K562 (cell line): ENCODE measurements around the gene SLC4A9. TPM values are rescaled to one million over a fixed set of nuclear protein-coding genes. Genes with fewer than 3 reads are reported as not detected.

Experiments used
- BRF1 ChIP-seq: IDR thresholded peaks from 3 replicates; pipeline ENCODE4 v1.6.1; 2011; ENCODE audit warnings: borderline replicate concordance, mild to moderate bottlenecking; ENCODE audit not compliant: insufficient read length; ENCODE audit errors: extremely low read depth
- CEBPB ChIP-seq: fragments of 450-650 bp; IDR thresholded peaks from 2 replicates; pipeline ENCODE4 v1.6.1; 2016; ENCODE audit warnings: missing genetic modification characterization, missing compliant biosample characterization
- MXI1 ChIP-seq: IDR thresholded peaks from 2 replicates; pipeline ENCODE4 v1.6.1; 2011; ENCODE audit warnings: low read depth, mild to moderate bottlenecking, improper control_type of control experiment, low read length
- POLR2H ChIP-seq: IDR thresholded peaks from 2 replicates; pipeline ENCODE4 v1.6.1; 2016; ENCODE audit warnings: missing genetic modification characterization, low read depth, mild to moderate bottlenecking, control low read depth, missing compliant biosample characterization, moderate library complexity
- RFX1 ChIP-seq: fragments of 450-650 bp; IDR thresholded peaks from 2 replicates; pipeline ENCODE4 v1.6.1; 2016; ENCODE audit warnings: mild to moderate bottlenecking, moderate library complexity
- TAL1 ChIP-seq: fragments of 450-650 bp; IDR thresholded peaks from 2 replicates; pipeline ENCODE4 v1.6.1; 2016; ENCODE audit warnings: mild to moderate bottlenecking
- ZNF436 ChIP-seq: fragments of 250-450, 450-650 bp; sonication (Bioruptor Pico); formaldehyde crosslinking; IDR thresholded peaks from 2 replicates; pipeline ENCODE4 v1.7.0; 2020; ENCODE audit warnings: mild to moderate bottlenecking
- polyA plus RNA-seq, 8 experiments: library from polyadenylated mRNA; depleted of rRNA in 4 of 8; stranded (reverse) in 5 of 8; unstranded in 3 of 8; fragments of >200 nt; fragmentation: Nextera tagmentation in 2 of 8; fragmentation: Illumina TruSeq in 1 of 8; extraction: Ambion mirVana in 2 of 8; extraction: Trizol in 1 of 8; gene quantifications; 2 replicates each; pipeline versions ENCODE4 v1.2.1 to v1.2.3, GENCODE V29; 2011 to 2014; ENCODE audit warnings: inconsistent platforms in 1 of 8, missing spikeins in 1 of 8
- total RNA-seq, 7 experiments: library from RNA; depleted of rRNA in 6 of 7; stranded (reverse); fragments of >200 nt in 6 of 7; fragmentation: Illumina TruSeq in 2 of 7; extraction: Trizol in 2 of 7; gene quantifications; 2 replicates each; pipeline versions ENCODE4 v1.2.1 to v1.2.3, GENCODE V29; 2011 to 2021; ENCODE audit warnings: low replicate concordance in 1 of 7
- TF ChIP-seq, protein P1 (sequence below), 2 experiments: fragments of 450-650 bp in 1 of 2; sonication (generic) in 1 of 2; formaldehyde crosslinking in 1 of 2; IDR thresholded peaks; 2 replicates each; pipeline versions ENCODE4 v1.7.1 to v1.9.0; 2016 to 2022; ENCODE audit warnings: inconsistent platforms in 1 of 2, mild to moderate bottlenecking in 1 of 2, missing genetic modification reagents in 1 of 2
- TF ChIP-seq, protein P2 (sequence below): sonication (generic); formaldehyde crosslinking; IDR thresholded peaks from 2 replicates; pipeline ENCODE4 v1.8.1; 2023; ENCODE audit warnings: mild to moderate bottlenecking, missing genetic modification reagents, moderate library complexity
- TF ChIP-seq, protein P3 (sequence below): sonication (generic); formaldehyde crosslinking; IDR thresholded peaks from 2 replicates; pipeline ENCODE4 v1.8.1; 2023; ENCODE audit warnings: missing genetic modification reagents, mild to moderate bottlenecking, borderline replicate concordance
- TF ChIP-seq, protein P4 (sequence below): fragments of 250-450 bp; sonication (Bioruptor Pico); IDR thresholded peaks from 2 replicates; pipeline ENCODE4 v1.4.0; 2020; ENCODE audit warnings: borderline replicate concordance

The SLC4A9 gene
- total and polyA plus RNA-seq, 9 of the 15 experiments (the other 6 are each of a cell fraction or from before 2014, with no cell fraction given), result 0.05 to 0.13 TPM; not detected in 7

DNA sequence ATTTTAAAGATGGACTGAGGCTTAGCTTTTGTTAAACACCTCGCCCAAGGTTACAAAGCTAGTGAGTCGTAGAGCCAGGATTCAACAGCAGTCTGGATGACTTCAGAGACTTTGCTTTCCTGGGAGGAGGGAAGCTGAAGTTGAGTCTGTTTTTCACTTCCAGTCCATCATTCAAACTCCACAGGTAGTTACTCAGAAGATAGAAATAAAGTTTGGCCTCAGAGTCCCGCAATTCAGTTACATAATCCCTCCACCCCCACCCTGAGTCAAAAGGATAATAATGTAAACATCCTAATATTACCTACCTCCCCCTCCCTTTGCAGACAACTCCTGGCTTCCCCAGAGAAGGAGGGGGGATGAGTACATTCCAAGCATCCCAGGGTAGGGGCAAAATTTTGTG lies 21.7 kb upstream of the SLC4A9 start (continued):
- TF ChIP-seq, protein P1, sequence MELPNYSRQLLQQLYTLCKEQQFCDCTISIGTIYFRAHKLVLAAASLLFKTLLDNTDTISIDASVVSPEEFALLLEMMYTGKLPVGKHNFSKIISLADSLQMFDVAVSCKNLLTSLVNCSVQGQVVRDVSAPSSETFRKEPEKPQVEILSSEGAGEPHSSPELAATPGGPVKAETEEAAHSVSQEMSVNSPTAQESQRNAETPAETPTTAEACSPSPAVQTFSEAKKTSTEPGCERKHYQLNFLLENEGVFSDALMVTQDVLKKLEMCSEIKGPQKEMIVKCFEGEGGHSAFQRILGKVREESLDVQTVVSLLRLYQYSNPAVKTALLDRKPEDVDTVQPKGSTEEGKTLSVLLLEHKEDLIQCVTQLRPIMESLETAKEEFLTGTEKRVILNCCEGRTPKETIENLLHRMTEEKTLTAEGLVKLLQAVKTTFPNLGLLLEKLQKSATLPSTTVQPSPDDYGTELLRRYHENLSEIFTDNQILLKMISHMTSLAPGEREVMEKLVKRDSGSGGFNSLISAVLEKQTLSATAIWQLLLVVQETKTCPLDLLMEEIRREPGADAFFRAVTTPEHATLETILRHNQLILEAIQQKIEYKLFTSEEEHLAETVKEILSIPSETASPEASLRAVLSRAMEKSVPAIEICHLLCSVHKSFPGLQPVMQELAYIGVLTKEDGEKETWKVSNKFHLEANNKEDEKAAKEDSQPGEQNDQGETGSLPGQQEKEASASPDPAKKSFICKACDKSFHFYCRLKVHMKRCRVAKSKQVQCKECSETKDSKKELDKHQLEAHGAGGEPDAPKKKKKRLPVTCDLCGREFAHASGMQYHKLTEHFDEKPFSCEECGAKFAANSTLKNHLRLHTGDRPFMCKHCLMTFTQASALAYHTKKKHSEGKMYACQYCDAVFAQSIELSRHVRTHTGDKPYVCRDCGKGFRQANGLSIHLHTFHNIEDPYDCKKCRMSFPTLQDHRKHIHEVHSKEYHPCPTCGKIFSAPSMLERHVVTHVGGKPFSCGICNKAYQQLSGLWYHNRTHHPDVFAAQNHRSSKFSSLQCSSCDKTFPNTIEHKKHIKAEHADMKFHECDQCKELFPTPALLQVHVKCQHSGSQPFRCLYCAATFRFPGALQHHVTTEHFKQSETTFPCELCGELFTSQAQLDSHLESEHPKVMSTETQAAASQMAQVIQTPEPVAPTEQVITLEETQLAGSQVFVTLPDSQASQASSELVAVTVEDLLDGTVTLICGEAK (IDR thresholded peaks at IDR 0.05), result no peak
- TF ChIP-seq, protein P1 (CRISPR knock-in tag; IDR thresholded peaks at IDR 0.05), result no peak
- TF ChIP-seq, protein P2, sequence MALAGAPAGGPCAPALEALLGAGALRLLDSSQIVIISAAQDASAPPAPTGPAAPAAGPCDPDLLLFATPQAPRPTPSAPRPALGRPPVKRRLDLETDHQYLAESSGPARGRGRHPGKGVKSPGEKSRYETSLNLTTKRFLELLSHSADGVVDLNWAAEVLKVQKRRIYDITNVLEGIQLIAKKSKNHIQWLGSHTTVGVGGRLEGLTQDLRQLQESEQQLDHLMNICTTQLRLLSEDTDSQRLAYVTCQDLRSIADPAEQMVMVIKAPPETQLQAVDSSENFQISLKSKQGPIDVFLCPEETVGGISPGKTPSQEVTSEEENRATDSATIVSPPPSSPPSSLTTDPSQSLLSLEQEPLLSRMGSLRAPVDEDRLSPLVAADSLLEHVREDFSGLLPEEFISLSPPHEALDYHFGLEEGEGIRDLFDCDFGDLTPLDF (CRISPR knock-in tag), result no peak
- no peak for TF ChIP-seq CEBPB (tag)
- TF ChIP-seq ZNF436, result no peak
- no peak for TF ChIP-seq MXI1
- no peak for TF ChIP-seq TAL1
- TF ChIP-seq, protein P3, sequence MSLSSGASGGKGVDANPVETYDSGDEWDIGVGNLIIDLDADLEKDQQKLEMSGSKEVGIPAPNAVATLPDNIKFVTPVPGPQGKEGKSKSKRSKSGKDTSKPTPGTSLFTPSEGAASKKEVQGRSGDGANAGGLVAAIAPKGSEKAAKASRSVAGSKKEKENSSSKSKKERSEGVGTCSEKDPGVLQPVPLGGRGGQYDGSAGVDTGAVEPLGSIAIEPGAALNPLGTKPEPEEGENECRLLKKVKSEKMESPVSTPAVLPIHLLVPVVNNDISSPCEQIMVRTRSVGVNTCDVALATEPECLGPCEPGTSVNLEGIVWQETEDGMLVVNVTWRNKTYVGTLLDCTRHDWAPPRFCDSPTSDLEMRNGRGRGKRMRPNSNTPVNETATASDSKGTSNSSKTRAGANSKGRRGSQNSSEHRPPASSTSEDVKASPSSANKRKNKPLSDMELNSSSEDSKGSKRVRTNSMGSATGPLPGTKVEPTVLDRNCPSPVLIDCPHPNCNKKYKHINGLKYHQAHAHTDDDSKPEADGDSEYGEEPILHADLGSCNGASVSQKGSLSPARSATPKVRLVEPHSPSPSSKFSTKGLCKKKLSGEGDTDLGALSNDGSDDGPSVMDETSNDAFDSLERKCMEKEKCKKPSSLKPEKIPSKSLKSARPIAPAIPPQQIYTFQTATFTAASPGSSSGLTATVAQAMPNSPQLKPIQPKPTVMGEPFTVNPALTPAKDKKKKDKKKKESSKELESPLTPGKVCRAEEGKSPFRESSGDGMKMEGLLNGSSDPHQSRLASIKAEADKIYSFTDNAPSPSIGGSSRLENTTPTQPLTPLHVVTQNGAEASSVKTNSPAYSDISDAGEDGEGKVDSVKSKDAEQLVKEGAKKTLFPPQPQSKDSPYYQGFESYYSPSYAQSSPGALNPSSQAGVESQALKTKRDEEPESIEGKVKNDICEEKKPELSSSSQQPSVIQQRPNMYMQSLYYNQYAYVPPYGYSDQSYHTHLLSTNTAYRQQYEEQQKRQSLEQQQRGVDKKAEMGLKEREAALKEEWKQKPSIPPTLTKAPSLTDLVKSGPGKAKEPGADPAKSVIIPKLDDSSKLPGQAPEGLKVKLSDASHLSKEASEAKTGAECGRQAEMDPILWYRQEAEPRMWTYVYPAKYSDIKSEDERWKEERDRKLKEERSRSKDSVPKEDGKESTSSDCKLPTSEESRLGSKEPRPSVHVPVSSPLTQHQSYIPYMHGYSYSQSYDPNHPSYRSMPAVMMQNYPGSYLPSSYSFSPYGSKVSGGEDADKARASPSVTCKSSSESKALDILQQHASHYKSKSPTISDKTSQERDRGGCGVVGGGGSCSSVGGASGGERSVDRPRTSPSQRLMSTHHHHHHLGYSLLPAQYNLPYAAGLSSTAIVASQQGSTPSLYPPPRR, result no peak
- no peak for TF ChIP-seq POLR2H (tag)
- TF ChIP-seq BRF1, result no peak
- no peak for TF ChIP-seq RFX1
- TF ChIP-seq, protein P4, sequence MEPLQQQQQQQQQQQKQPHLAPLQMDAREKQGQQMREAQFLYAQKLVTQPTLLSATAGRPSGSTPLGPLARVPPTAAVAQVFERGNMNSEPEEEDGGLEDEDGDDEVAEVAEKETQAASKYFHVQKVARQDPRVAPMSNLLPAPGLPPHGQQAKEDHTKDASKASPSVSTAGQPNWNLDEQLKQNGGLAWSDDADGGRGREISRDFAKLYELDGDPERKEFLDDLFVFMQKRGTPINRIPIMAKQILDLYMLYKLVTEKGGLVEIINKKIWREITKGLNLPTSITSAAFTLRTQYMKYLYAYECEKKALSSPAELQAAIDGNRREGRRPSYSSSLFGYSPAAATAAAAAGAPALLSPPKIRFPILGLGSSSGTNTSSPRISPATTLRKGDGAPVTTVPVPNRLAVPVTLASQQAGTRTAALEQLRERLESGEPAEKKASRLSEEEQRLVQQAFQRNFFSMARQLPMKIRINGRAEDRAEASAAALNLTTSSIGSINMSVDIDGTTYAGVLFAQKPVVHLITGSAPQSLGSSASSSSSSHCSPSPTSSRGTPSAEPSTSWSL (CRISPR knock-in tag), result no peak
